HAP-1 (cell line): ENCODE measurements around the gene DNAJC30.
A peak's percentile ranks its signal among the peaks of the same experiment; 100 is the strongest.
"Not testable (repeated sequence)": the region's sequence is repeated elsewhere in the genome, so short reads cannot be mapped to it uniquely, and the experiment has no call there.

Experiments
- DNase-seq, 2 experiments: peaks; one replicate each; pipeline ENCODE4 v3.0.0-alpha.2; 2016 to 2020; ENCODE audit warnings: low spot score in 2 of 2
- H3K27me3 ChIP-seq: fragments of 250-450 bp; sonication (Bioruptor Pico); 2 replicates; pipeline ENCODE4 v1.5.1; 2020; ENCODE audit warnings: low read depth, mild to moderate bottlenecking, moderate library complexity
- H3K36me3 ChIP-seq: fragments of 250-450 bp; sonication (Bioruptor Pico); replicated peaks from 2 replicates; pipeline ENCODE4 v1.5.1; 2020; ENCODE audit warnings: mild to moderate bottlenecking
- H3K4me1 ChIP-seq: fragments of 250-450 bp; sonication (Bioruptor Pico); 2 replicates; pipeline ENCODE4 v1.5.1; 2020; ENCODE audit warnings: mild to moderate bottlenecking
- H3K4me3 ChIP-seq: fragments of 250-450 bp; sonication (Bioruptor Pico); 2 replicates; pipeline ENCODE4 v1.5.1; 2020; ENCODE audit warnings: mild to moderate bottlenecking, moderate library complexity
- H3K9me3 ChIP-seq: fragments of 250-450 bp; sonication (Bioruptor Pico); 2 replicates; pipeline ENCODE4 v1.5.1; 2020; ENCODE audit warnings: mild to moderate bottlenecking, moderate library complexity
- in situ Hi-C: fragments of 300-500 bp; cut with MboI; formaldehyde crosslinking; loops from 3 replicates; pipeline ENCODE4 v1.14.3; 2020; ENCODE audit warnings: low sequenced_read_pairs, inconsistent platforms, mixed read lengths

DNAJC30 gene

DNA sequence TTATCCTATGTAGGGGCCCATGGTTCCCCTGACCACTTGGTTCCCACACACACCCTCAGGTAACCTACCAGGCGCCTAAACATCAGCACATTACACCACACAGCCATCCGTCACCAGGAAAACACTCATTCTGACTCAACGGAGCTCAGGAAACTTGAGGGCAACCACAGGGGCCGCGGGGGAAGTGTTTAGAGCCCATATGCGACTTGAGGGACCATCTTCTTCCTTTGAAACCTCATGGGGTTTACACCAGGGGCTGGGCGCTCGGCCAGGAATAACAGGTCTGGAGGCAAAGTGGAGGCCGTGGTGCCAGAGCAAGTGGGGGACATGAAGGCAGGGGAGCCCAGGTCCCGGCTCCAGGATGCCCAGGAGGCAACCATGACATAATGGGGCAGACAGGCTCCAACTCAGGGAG, 34.7 kb upstream of the DNAJC30 start:
- no peaks in the 10 kb centered on the region for H3K36me3 ChIP-seq
- in situ Hi-C loops = no loop called here
- H3K4me3 ChIP-seq = peak overlapping the region; percentile 73; the same call in 1 of the 2 replicates
- no peak for DNase-seq
- H3K9me3 ChIP-seq = no peaks in the 10 kb centered on the region
- H3K4me1 ChIP-seq = peaks cover 13% of the 10 kb centered on the region
- no peaks in the 10 kb centered on the region for H3K27me3 ChIP-seq

DNA sequence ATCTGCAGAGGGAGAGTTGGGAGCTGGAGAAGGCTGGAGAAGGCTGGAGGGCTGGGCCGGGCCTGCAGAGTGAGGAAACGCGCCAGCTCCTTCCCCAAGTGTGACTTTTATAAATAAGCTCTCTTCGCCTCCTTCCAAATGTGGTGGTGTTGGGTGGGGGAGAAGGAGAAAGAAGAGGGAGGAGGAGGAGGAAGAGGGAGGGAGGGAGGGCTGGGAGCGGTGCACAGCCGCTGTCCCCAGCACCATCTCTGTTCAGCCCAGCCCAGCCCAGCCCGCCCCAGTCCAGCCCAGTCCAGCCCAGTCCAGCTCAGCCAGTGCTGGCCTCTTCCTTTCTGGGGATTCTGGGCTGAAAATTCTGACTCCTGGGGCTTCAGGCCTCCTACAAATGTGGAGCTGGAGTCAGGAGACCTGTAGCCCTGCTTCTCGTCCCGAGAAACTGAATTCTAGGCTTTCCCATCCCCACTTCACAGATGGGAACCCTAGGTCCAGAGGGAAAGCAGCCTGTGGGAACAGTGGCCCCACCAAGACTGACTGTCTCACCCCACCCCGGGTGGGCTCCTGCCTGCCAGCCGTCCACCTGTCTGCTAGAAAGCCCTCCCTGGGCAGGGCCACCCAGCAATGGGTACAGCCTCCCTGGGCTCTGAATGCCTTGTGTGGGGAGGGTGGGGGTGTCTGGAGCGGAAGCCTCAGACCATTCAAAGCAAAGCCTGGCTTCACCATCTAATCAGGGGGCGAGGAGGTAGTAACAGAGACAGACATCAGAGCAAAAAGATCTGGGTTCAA, 34.0 kb upstream of the DNAJC30 start:
- Histone ChIP-seq H3K4me1 (peaks cover 13% of the 10 kb centered on the region), H3K36me3 (no peaks in the 10 kb centered on the region), H3K27me3 (no peaks in the 10 kb centered on the region), H3K4me3 (no peak overlapping the region), H3K9me3 (no peaks in the 10 kb centered on the region)
- in situ Hi-C loops = no loop called here
- no peak for DNase-seq

DNA sequence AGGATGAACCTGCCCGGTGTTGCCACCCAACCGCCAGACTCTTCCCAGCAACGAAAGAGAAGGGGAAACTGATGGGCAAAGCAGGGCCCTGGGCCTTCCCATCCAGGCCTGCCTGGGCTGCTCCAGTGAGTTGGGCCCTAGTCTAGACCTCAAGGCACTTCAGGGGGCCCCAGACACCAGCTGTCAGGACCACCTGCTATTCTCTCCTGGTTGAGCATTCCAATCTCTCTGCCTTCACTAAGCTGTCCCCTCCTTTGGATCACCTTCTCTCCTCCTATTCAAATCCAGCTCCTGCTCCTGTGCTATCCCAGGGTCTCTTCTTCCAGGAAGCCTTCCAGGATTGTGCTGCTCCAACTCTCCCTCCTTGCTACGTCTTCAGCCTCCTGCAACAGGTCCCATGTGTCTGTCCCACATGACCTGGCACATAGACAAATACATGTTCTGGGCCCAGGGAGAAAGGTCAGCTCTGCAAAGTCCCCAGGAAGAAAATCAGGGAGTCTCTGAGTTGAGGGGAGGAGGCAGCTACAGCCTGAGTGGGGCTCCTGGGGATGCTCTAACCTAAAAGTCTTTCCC, 33.2 kb upstream of the DNAJC30 start:
- no peak overlapping the region for H3K4me3 ChIP-seq
- no peaks in the 10 kb centered on the region for H3K27me3 ChIP-seq
- no peak for DNase-seq
- in situ Hi-C loops = no loop called here
- H3K36me3 ChIP-seq = no peaks in the 10 kb centered on the region
- no peaks in the 10 kb centered on the region for H3K9me3 ChIP-seq
- peaks cover 13% of the 10 kb centered on the region for H3K4me1 ChIP-seq

DNA sequence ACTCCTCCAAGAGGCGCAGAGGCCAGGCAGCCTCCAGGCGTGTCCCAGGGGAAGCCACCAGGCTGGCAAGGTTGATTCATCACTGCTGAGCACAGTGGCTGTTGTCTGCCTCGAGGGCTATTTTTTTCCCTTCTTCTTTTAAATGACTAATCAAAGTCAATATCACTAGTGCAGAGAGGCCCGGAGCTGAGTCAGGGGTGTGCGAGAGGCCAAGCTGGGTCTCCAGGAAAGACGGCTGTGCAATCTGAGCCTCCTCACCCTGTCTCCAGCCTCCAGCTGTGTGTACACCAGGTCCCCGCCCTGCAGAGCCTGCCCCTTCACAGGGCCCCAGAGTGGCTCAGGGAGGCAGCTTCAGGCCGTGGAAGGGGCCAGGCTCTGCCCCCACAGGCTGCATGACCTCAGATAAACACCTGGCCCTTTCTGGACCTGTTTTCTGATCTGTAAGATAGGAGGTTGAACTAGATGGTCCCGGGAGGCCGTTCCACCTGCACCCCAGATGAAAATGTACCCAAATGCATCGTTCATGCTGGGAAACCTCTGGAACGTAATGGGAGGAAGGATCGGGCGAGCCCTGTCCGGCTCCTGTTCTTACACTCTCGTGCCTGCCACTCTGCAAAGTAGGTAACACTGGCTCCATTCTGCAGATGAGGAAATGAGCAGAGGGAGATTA, 32.5 kb upstream of the DNAJC30 start:
- H3K4me1 ChIP-seq = peaks cover 13% of the 10 kb centered on the region

DNA sequence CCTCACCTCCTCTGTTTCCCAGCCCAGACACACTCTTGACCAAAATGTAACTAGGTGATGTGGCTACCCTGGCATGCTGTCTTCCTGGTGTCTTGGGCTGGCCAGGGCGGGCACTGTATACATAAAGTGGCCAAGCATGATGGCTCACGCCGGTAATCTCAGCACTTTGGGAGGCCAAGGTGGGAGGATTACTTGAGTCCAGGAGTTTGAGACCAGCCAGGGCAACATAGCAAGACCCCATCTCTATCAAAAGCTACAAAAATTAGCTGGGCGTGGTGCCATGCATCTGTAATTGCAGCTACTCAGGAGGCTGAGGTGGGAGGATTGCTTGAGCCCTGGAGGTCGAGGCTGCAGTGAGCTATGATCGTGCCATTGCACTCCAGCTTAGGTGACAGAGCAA, 30.1 kb upstream of the DNAJC30 start:
- H3K9me3 ChIP-seq = not testable (repeated sequence)

More for the DNA sequence above, 32.5 kb upstream of the DNAJC30 start:
- in situ Hi-C loops = no loop called here
- H3K9me3 ChIP-seq = no peaks in the 10 kb centered on the region
- H3K4me3 ChIP-seq = no peak overlapping the region
- H3K36me3 ChIP-seq = no peaks in the 10 kb centered on the region
- peak in 1 of 2 experiments; percentile 48 for DNase-seq
- no peaks in the 10 kb centered on the region for H3K27me3 ChIP-seq

DNA sequence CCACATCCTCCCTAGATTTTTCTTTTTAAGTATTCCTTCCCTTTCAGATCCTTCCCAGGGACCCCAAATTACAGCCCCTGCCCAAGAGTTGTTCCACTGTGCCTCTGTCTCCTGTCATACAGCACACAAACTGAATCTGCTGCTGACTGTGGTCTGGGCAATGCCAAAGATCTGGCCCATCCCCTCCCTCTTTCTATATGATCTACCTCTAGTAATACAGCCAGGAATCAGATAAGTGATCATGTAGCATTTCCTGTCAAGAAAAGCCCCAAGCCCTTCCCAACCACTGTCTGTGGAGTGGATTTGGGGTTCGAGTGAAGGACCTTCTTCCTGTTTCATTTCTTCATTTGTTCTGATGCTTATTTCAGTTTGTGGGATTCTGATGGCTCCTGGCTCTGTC, 29.5 kb upstream of the DNAJC30 start:
- DNase-seq = no peak
- peaks cover under 1% of the 10 kb centered on the region for H3K4me1 ChIP-seq
- no peaks in the 10 kb centered on the region for H3K27me3 ChIP-seq
- no peaks in the 10 kb centered on the region for H3K36me3 ChIP-seq
- in situ Hi-C loops = no loop called here
- no peak overlapping the region for H3K4me3 ChIP-seq
- no peaks in the 10 kb centered on the region for H3K9me3 ChIP-seq

More for the DNA sequence above, 30.1 kb upstream of the DNAJC30 start:
- DNase-seq, H3K36me3 ChIP-seq, H3K4me1 ChIP-seq, H3K4me3 ChIP-seq, in situ Hi-C loops, H3K27me3 ChIP-seq: not testable (repeated sequence)

DNA sequence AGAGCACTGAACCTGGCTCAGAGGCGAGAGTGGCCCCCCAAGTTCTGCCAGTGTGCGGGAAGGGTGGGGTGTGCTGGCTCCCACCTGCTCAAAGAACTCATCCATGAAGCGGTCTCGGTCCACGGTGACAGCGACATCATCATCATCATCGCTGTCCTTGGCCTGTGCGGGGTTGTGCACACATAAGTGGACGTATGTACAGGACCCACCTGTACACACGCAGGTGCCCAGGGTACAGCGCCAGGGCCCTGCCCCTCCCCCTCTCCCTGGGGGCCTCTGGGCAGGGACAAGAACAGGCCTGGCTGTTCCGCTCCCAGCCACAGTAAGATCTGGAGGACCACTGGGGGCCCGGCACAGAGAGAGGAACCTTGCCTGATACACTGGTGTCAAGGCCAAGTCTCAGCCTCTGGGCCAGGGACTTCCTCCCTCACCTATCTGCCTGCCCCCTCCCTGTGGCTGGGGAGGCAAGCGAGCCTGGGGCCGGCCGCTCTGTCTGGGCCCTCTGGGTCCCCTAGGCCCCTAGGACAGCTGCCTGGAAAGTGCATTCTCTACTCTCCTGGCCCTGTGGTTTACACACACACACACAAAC, 25.8 kb upstream of the DNAJC30 start:
- Histone ChIP-seq H3K4me3 (no peak overlapping the region), H3K4me1 (no peaks in the 10 kb centered on the region), H3K27me3 (no peaks in the 10 kb centered on the region), H3K9me3 (no peaks in the 10 kb centered on the region), H3K36me3 (peaks cover 8% of the 10 kb centered on the region; the same call in 1 of the 2 replicates)
- in situ Hi-C loops = no loop called here
- DNase-seq = no peak

DNA sequence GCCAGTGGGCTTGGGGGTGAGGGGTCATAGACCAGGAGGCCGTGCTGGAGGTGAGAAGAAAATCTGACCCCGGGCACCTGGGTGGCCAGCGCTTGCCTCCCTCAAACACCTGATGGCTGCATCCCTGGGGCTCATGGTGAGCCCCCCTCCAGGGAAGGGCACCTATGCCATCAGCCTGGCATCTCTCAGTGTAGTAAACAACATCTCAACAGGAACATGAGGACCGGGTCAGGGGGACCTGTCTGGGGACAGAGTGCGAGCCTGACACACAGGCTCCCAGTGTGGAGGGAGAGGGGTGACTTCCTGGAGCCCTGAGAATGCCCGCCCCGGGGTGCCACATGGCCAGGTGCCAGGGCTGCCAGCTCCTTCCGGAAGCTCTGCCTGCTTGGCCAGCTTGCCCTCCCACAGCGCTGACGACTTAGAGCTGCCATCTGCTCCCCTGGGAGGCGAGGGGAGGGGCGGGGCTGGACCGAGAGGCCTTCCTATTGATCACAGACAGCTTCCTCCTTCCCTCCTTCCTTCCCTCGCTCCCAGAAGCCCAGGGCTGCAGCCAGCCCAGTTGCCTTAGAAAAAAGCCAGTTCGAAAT, 23.9 kb upstream of the DNAJC30 start:
- Histone ChIP-seq H3K4me1 (no peaks in the 10 kb centered on the region), H3K4me3 (no peak overlapping the region), H3K36me3 (peaks cover 14% of the 10 kb centered on the region; the same call in 1 of the 2 replicates), H3K9me3 (no peaks in the 10 kb centered on the region), H3K27me3 (no peaks in the 10 kb centered on the region)
- in situ Hi-C loops = no loop called here
- no peak for DNase-seq

DNA sequence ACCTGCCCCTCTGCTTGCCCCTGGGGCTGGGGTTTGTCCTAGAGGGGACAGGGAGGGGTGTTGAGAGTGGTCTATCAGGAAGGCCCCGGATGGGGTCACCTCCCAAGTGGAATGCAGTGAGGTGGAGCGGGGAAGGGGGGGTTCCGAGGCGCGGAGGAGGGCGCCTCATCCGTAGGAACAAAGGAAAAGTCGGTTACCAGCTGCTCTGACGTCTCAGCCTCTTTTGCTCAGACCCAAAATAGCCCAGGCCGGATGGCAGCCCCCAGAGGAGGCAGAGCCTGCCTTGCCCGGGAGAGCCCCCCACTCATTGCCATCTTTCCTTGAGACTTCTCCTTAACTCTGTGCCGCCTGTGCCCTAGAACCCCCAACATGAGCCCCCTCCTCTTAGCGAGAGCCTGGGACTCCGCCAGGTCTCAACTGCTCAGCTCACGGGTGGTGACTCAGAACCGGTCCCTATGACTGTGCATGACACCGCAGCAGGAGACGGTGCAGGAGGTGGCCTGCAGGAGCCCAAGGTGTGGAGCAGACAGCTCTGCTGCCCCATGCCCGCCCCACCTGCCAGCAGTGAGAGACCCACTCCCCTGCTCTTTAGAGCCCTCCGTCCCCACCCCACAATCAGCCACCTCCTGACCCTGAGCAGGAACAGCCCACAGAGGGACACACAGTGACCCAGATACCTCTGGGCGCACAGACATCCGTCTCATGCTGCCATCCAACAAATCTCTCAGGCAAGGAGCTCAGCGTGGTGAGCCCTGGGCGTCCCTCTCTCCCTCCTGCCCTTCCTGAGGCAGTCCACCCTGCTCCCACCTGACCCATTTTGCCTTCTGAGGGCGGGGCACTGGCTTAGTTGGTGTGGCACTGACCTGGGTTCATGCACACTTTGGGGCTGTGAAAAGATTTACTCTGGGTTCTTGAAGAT, 23.1 kb upstream of the DNAJC30 start:
- Histone ChIP-seq H3K4me3 (no peak overlapping the region), H3K36me3 (peaks cover 20% of the 10 kb centered on the region; the same call in 1 of the 2 replicates), H3K9me3 (no peaks in the 10 kb centered on the region), H3K27me3 (no peaks in the 10 kb centered on the region), H3K4me1 (no peaks in the 10 kb centered on the region)
- in situ Hi-C loops = no loop called here
- no peak for DNase-seq

DNA sequence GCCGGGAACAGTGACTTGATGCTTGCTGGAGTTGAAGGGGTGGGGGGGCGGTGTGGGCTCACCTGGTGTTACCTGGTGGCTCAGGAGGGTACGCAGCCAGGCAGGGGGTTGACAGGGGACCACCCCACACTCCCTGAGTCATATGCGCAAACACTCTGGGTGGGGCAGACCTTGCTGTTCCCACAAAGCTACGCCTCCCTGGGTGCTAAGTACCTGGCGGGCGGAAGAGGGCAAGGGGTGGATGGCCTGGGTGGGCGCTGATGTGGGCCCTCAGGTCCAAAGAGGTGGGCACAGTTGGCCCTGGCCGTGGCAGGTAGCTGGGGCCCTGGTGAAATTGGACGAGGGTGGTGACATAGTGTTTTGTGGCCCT, 22.3 kb upstream of the DNAJC30 start:
- Histone ChIP-seq H3K36me3 (peaks cover 23% of the 10 kb centered on the region), H3K4me3 (no peak overlapping the region), H3K9me3 (no peaks in the 10 kb centered on the region), H3K27me3 (no peaks in the 10 kb centered on the region), H3K4me1 (no peaks in the 10 kb centered on the region)
- DNase-seq = no peak
- in situ Hi-C loops = no loop called here

DNA sequence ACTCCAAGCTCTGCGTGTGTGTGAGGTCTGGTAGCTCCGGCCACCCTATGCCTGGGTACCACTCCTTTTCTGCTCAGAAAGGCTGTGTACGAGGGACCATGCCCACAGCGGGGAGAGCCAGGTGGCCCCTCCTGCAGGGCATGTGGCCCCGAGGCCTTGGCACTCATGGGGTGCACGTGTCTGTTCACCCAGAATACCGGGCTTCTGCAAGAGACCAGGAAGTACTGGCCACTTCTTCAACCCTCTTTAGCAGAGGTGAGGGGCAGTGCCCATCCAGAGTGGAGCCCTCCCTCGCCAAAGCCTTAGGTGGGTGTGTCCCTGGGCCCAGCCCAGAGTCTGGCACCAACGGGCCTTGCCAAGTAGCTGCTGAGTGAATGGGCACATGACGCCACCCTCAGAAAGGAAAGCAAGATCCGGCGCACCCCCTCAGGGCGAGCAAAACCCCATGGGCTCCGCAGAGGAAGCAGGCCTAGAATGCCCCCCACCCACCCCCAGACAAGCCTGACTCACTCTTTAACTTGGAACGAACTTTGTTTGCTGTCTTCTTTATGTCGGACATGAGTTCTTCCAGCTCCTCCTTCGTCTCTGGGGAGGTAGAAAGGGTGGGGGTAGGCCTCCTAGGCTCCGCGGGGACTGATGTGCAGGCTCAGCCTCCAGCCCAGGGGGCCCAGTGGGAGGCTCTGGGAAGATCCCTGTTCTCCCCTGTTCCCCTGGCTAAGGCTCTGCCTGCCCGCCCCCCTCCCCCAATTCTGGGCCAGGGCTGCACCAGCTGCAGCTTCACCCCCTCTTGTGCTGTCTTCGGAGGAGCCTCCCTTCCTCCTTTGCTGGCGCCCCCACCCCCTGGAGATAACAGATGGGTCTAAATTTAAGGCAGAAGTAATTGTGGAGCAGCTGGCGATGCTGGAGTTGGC, 21.6 kb upstream of the DNAJC30 start:
- H3K4me3 ChIP-seq = no peak overlapping the region
- H3K4me1 ChIP-seq = no peaks in the 10 kb centered on the region
- DNase-seq = no peak

More for the DNA sequence above, 21.6 kb upstream of the DNAJC30 start:
- in situ Hi-C loops = no loop called here
- Histone ChIP-seq H3K27me3 (no peaks in the 10 kb centered on the region), H3K36me3 (peaks cover 23% of the 10 kb centered on the region), H3K9me3 (no peaks in the 10 kb centered on the region)
